OCI-LY1 (cell line): ENCODE measurements around the gene TARS2.

ENCODE experiments used
- CTCF ChIP-seq: fragments of 200-600 bp; sonication (generic), shearing (Covaris generic); IDR thresholded peaks from 2 replicates; pipeline ENCODE4 v1.5.1; 2017; ENCODE audit warnings: mild to moderate bottlenecking, antibody characterized with exemption, low read length, moderate library complexity, mixed read lengths
- EZH2 ChIP-seq: fragments of 200-600 bp; sonication (generic), shearing (Covaris generic); IDR thresholded peaks from 2 replicates; pipeline ENCODE4 v1.8.0; 2017; ENCODE audit warnings: borderline replicate concordance, mixed run types, mild to moderate bottlenecking, antibody characterized with exemption, low read length, moderate library complexity, mixed read lengths

- TF ChIP-seq CTCF (no peak), EZH2 (no peak)
Measured at GRCh38 chr1:150487763-150488115, 520 bp downstream of the TARS2 start.
